GM19023 (cell line): ENCODE data around the gene PPP2R1A.
"Not testable (repeated sequence)": the region's sequence is repeated elsewhere in the genome, so short reads cannot be mapped to it uniquely, and the experiment has no call there.

Experiments
- ATAC-seq: cut with Tn5 transposase; IDR thresholded peaks from one replicate; pipeline ENCODE4 v1.9.1; 2021; ENCODE audit warnings: mild to moderate bottlenecking, moderate library complexity; ENCODE audit not compliant: unreplicated experiment

Gene PPP2R1A

GRCh38 chr19:52200044-52200443 is 10.2 kb downstream of the PPP2R1A start:
- no peak for ATAC-seq

DNA sequence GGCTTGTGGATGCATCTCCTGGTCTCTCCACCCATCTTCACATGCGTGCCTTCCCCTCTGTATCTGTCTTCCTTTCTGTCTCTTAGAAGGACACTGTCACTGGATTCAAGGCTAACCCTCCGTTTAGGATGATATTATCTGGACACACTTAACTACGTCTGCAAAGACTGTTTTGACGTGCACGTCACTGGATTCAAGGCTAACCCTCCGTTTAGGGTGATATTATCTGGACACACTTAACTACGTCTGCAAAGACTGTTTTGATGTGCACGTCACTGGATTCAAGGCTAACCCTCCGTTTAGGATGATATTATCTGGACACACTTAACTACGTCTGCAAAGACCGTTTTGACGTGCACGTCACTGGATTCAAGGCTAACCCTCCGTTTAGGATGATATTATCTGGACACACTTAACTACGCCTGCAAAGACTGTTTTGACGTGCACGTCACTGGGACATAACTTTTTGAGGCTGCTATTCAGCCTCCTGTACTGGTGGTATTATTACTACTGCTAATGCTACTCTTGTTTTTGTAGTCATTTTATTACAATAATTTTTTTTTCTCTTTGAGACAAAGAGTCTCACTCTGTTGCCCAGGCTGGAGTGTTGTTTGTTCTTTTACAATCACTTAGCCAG is 11.0 kb downstream of the PPP2R1A start:
- not testable (repeated sequence) for ATAC-seq

GRCh38 chr19:52206481-52206880 is 16.6 kb downstream of the PPP2R1A start:
- ATAC-seq = no peak

- ATAC-seq = no peak
Measured at GRCh38 chr19:52211203-52211602, 21.4 kb downstream of the PPP2R1A start.

- ATAC-seq = no peak
Measured at GRCh38 chr19:52211926-52212571, 22.2 kb downstream of the PPP2R1A start.

- no peak for ATAC-seq
Measured at GRCh38 chr19:52212572-52213255, 22.9 kb downstream of the PPP2R1A start.

GRCh38 chr19:52214241-52214640 is 24.4 kb downstream of the PPP2R1A start:
- no peak for ATAC-seq

GRCh38 chr19:52216401-52216800 is 26.5 kb downstream of the PPP2R1A start:
- no peak for ATAC-seq

DNA sequence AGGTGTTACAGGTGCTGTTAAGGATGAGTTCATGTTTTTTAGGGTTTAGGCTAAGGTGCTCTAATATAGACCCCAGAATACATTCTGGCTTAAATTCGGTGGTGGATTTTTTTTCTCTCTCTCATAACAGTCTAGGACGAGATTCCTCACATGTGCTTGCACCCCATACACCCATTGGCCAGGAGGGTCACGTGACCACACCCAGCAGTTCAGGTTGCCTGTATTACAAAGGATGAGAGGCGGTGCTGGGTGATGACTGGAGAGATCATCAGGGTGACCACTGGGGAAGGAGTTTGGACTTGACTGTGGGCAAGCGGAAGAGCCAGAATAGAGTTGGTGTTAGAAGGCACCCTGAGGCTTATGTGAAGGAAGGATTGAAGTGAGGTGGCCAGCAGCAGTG is 27.7 kb downstream of the PPP2R1A start:
- no peak for ATAC-seq

DNA sequence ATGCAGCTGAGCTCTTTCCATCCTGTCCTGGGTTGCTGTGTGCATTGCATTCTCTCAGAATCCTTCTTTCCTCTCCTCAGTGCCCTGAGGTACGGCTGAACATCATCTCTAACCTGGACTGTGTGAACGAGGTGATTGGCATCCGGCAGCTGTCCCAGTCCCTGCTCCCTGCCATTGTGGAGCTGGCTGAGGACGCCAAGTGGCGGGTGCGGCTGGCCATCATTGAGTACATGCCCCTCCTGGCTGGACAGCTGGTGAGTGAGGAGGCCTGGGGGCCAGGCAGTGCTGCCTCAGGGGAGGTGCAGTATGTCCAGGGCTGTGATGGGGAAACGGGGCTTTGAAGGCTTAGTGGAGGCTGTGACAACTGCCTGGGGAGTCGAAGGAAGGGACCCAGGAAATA is 29.8 kb downstream of the PPP2R1A start:
- no peak for ATAC-seq

DNA sequence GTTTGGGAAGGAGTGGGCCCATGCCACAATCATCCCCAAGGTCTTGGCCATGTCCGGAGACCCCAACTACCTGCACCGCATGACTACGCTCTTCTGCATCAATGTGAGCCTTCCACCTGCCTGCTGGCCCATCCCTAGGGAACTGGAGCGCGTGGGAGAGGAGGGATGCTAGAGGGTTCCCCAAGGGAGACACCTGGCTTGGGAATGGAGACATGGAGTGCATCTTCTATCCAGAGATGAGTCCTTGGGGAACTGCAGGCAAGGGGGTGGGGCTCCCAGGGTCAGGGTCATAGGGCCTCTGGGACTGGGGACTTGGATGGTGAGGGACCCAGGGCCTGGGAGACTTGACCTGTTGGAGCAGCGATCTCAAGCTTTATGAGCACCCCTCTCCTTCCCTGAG is 31.2 kb downstream of the PPP2R1A start:
- no peak for ATAC-seq

- ATAC-seq = no peak
Measured at GRCh38 chr19:52221831-52222375, 32.1 kb downstream of the PPP2R1A start.

DNA sequence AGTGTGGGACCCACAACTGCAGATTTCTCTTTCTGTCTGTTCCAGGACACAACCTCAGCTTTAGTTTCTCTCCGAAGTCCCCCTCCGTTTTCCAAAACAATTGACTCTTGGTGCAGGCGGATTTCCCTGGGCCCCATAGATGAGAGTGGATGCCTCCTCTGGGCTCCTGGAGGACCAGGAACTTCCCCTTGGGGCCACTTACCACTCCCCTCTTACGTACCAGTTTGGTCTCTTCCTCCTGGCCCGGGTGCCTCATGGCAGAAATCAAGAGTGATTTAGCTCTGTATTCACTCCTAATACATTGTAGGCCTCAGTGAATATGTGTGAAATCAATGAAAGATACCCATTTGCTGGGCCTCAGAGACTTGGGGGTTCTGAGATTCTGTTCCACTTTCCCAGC is 34.4 kb downstream of the PPP2R1A start:
- no peak for ATAC-seq

DNA sequence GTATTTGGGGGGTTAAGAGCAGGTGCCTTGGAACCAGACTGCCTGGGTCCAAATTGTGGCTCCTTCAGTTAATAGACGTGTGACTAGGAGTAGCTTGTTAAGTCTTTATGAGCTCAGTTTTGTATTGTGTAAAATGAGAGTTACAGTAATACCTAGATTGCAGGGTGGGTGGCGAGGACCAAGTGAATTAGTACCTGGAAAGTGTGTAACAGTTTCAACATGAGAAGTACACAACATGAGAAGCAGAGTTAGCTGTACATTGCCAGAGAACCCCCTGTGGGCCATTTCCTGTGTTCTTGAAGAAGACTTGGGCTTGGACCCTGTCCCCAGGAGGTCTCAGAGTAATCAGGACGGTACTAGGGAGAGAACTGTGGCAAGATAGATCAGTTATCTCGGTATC is 36.8 kb downstream of the PPP2R1A start:
- ATAC-seq = no peak

DNA sequence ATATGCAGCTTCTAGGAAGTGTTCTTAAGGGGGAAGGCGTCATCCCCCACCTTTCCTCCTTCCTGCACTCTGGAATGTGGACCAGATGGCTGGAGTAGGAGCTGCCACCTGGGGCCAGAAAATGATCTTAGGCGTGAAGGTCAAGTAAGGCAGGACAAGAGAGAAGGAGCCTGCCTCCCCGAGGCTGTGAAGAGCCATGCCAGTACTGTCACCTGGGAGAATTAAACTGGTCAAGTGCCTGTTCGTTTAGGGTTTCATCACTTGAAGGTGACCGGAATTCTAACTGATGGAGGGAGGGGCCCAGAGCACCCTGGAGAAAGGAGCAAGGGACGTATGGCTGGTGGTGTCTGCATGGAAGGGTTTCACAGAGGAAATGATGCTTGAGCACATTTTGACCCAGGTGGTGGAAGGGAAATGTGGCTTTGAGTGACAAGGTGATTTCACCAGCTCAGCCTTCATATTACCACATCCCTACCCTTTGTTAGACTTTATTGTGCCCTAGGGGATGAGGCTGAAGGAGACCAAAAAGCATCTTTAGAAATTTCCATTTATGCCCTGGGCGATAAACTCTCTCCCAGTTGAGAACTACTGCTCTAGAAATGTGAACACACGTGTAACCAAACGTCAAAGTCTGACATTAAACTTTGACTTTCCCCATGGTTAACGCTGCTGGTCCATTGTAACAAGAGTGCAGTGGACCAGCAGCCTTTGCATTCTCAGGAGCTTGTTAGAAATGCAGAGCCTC is 37.5 kb downstream of the PPP2R1A start:
- ATAC-seq = no peak

GRCh38 chr19:52227980-52228379 is 38.1 kb downstream of the PPP2R1A start:
- no peak for ATAC-seq

GRCh38 chr19:52229524-52229923 is 39.7 kb downstream of the PPP2R1A start:
- no peak for ATAC-seq

- ATAC-seq = no peak
Measured at GRCh38 chr19:52230685-52231084, 40.8 kb downstream of the PPP2R1A start.

- ATAC-seq = no peak
Measured at GRCh38 chr19:52231154-52231910, 41.5 kb downstream of the PPP2R1A start.

DNA sequence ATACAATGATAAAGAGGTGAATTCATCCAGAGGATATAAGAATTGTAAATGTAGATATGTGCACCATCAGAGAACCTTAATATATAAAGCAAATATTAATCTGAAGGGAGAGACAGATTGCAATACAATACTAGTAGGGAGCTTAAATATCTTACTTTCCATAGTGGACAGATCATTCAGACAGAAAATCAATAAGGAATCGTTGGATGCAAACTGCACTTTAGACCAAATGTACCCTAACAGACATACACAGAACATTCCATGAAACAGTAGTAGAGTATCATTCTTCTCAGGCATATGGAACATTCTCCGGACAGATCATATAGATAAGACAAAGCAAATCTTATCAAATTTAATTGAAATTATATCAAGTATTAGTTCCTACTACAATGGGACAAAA is 44.6 kb downstream of the PPP2R1A start:
- no peak for ATAC-seq

GRCh38 chr19:52237197-52237596 is 47.3 kb downstream of the PPP2R1A start:
- ATAC-seq = no peak
